Panc1 (cell line): ENCODE data around the gene NFKB1. TPM values are rescaled to one million over a fixed set of nuclear protein-coding genes. Genes with fewer than 3 reads are reported as not detected.

Experiments
- ATAC-seq: fragments of 200-7000 bp; cut with Tn5 transposase; 2 replicates; pipeline ENCODE4 v1.9.1; 2020; ENCODE audit warnings: mild to moderate bottlenecking, moderate library complexity
- BruUV-seq: library from RNA; stranded (reverse); fragments of 400-500 nt; replicated peaks from 2 replicates; lab custom pipeline; 2021; lab: Mats Ljungman, UMichigan
- CTCF ChIA-PET: fragments of 300-600 bp; sonication (Branson Sonifier 250); formaldehyde crosslinking; loops from one replicate; lab custom pipeline; 2022; ENCODE audit warnings: antibody characterized with exemption; lab: Charles Lee
- POLR2A ChIA-PET: fragments of 300-600 bp; sonication (Branson Sonifier 250); formaldehyde crosslinking; loops from one replicate; lab custom pipeline; 2022; ENCODE audit warnings: antibody characterized with exemption; lab: Charles Lee
- DNase-seq: peaks from one replicate; pipeline ENCODE4 v3.0.0-alpha.2; 2010; ENCODE audit warnings: low read depth, low spot score
- H3K27ac ChIP-seq: 2 replicates; pipeline ENCODE4 v1.5.1; 2011; ENCODE audit warnings: mild to moderate bottlenecking, low read length, inconsistent platforms
- H3K27me3 ChIP-seq: fragments of 200-500 bp; sonication (Bioruptor generic); 2 replicates; pipeline ENCODE4 v1.6.0; 2014; ENCODE audit warnings: low read length, inconsistent platforms; ENCODE audit not compliant: control insufficient read depth, insufficient read depth
- H3K36me3 ChIP-seq: fragments of 200-500 bp; sonication (Bioruptor generic); 2 replicates; pipeline ENCODE4 v1.5.1; 2014; ENCODE audit warnings: inconsistent platforms, mild to moderate bottlenecking, low read length, moderate library complexity; ENCODE audit not compliant: control insufficient read depth, insufficient read depth
- H3K4me1 ChIP-seq: 2 replicates; pipeline ENCODE4 v1.5.1; 2011; ENCODE audit warnings: inconsistent platforms, mild to moderate bottlenecking, low read length, moderate library complexity; ENCODE audit not compliant: control insufficient read depth, insufficient read depth
- H3K4me3 ChIP-seq, 2 experiments: 2 replicates each; pipeline ENCODE4 v1.5.1; 2011 to 2012; ENCODE audit warnings: low read depth in 2 of 2, low read length in 2 of 2, mild to moderate bottlenecking in 2 of 2, inconsistent platforms in 1 of 2, moderate library complexity in 1 of 2
- H3K9me3 ChIP-seq: fragments of 200-500 bp; sonication (Bioruptor generic); 2 replicates; pipeline ENCODE4 v1.5.1; 2014; ENCODE audit warnings: low read depth, mild to moderate bottlenecking, inconsistent platforms, low read length, moderate library complexity; ENCODE audit not compliant: control insufficient read depth, insufficient read depth
- POLR2AphosphoS5 ChIP-seq: IDR thresholded peaks from 2 replicates; pipeline ENCODE4 v1.6.1; 2012; ENCODE audit warnings: mild to moderate bottlenecking, low read depth, low read length, moderate library complexity
- SIN3A ChIP-seq: IDR thresholded peaks from 2 replicates; pipeline ENCODE4 v1.6.1; 2012; ENCODE audit warnings: low read depth, mild to moderate bottlenecking, low read length, moderate library complexity, borderline replicate concordance; ENCODE audit not compliant: insufficient read depth
- TCF7L2 ChIP-seq: IDR thresholded peaks from 2 replicates; pipeline ENCODE4 v1.6.1; 2011; ENCODE audit warnings: mild to moderate bottlenecking, low read depth, low read length, inconsistent platforms
- in situ Hi-C: cut with HindIII; loops from 2 replicates; pipeline ENCODE4 v1.10.0; 2016; ENCODE audit warnings: low sequenced_read_pairs, low pct_unique_long_range_greater_than_20kb
- intact Hi-C: fragments of 100-400 bp; cut with micrococcal nuclease; formaldehyde crosslinking; loops from one replicate; pipeline ENCODE4 v1.10.0; 2022; ENCODE audit not compliant: unreplicated experiment
- total RNA-seq: library from RNA; stranded (reverse); gene quantifications from one replicate; pipeline ENCODE4 v1.2.1, GENCODE V29; 2021; ENCODE audit not compliant: unreplicated experiment
- TF ChIP-seq, protein P1 (sequence below), 2 experiments: IDR thresholded peaks; 2 replicates each; pipeline ENCODE4 v1.6.1; 2011 to 2012; ENCODE audit warnings: low read depth in 2 of 2, control low read depth in 1 of 2, low read length in 1 of 2, mild to moderate bottlenecking in 1 of 2, moderate library complexity in 1 of 2; ENCODE audit not compliant: insufficient read depth in 1 of 2
- TF ChIP-seq, protein P2 (sequence below): fragments of 450-650 bp; IDR thresholded peaks from 2 replicates; pipeline ENCODE4 v1.5.1; 2017; ENCODE audit warnings: mild to moderate bottlenecking

Gene NFKB1
- total RNA-seq, 1 experiment from 2014 or later: 29.0 TPM

GRCh38 chr4:102620697-102621497 is 119.7 kb downstream of the NFKB1 start:
- DNase-seq (peak; percentile 75), ATAC-seq (peak; percentile 94)
- Histone ChIP-seq H3K27ac (no peak overlapping the region), H3K27me3 (no peaks in the 10 kb centered on the region), H3K4me1 (peaks cover 6% of the 10 kb centered on the region; the same call in 1 of the 2 replicates), H3K36me3 (no peaks in the 10 kb centered on the region), H3K4me3 (peak overlapping the region in 1 of 2 experiments; percentile 40; a peak in 2 of 4 replicates), H3K9me3 (no peaks in the 10 kb centered on the region)
- in situ Hi-C loops (no loop called here), intact Hi-C loops (loop anchor here (2.0 to 10.0 kb wide), 3 partner anchors 174 to 476 kb away; partner anchors contain the start of gene BDH2)
- ChIA-PET POLR2A (interaction anchor here (0.7 kb wide), 1 partner anchor 207 kb away, joined by 3 read pairs; no protein-coding TSS in a partner anchor), CTCF (interaction anchor here (0.5 to 1.5 kb wide), 4 partner anchors 169 to 479 kb away, joined by 3 to 6 read pairs (median 4); partner anchors contain the start of gene BDH2)
- no TSS peak for BruUV-seq
- TF ChIP-seq POLR2AphosphoS5 (no peak), SIN3A (no peak), TCF7L2 (no peak)
- TF ChIP-seq, protein P1, sequence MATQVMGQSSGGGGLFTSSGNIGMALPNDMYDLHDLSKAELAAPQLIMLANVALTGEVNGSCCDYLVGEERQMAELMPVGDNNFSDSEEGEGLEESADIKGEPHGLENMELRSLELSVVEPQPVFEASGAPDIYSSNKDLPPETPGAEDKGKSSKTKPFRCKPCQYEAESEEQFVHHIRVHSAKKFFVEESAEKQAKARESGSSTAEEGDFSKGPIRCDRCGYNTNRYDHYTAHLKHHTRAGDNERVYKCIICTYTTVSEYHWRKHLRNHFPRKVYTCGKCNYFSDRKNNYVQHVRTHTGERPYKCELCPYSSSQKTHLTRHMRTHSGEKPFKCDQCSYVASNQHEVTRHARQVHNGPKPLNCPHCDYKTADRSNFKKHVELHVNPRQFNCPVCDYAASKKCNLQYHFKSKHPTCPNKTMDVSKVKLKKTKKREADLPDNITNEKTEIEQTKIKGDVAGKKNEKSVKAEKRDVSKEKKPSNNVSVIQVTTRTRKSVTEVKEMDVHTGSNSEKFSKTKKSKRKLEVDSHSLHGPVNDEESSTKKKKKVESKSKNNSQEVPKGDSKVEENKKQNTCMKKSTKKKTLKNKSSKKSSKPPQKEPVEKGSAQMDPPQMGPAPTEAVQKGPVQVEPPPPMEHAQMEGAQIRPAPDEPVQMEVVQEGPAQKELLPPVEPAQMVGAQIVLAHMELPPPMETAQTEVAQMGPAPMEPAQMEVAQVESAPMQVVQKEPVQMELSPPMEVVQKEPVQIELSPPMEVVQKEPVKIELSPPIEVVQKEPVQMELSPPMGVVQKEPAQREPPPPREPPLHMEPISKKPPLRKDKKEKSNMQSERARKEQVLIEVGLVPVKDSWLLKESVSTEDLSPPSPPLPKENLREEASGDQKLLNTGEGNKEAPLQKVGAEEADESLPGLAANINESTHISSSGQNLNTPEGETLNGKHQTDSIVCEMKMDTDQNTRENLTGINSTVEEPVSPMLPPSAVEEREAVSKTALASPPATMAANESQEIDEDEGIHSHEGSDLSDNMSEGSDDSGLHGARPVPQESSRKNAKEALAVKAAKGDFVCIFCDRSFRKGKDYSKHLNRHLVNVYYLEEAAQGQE (IDR thresholded peaks at IDR 0.05; ENCODE audit: insufficient read depth in 1 of 2, low read depth in 2 of 2, low read length in 1 of 2): no peak
- TF ChIP-seq, protein P2, sequence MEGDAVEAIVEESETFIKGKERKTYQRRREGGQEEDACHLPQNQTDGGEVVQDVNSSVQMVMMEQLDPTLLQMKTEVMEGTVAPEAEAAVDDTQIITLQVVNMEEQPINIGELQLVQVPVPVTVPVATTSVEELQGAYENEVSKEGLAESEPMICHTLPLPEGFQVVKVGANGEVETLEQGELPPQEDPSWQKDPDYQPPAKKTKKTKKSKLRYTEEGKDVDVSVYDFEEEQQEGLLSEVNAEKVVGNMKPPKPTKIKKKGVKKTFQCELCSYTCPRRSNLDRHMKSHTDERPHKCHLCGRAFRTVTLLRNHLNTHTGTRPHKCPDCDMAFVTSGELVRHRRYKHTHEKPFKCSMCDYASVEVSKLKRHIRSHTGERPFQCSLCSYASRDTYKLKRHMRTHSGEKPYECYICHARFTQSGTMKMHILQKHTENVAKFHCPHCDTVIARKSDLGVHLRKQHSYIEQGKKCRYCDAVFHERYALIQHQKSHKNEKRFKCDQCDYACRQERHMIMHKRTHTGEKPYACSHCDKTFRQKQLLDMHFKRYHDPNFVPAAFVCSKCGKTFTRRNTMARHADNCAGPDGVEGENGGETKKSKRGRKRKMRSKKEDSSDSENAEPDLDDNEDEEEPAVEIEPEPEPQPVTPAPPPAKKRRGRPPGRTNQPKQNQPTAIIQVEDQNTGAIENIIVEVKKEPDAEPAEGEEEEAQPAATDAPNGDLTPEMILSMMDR: peak; percentile 65

- ATAC-seq (no peak), DNase-seq (no peak)
- H3K4me3 ChIP-seq: no peak overlapping the region
- H3K9me3 ChIP-seq: no peaks in the 10 kb centered on the region
- H3K36me3 ChIP-seq: no peaks in the 10 kb centered on the region
- H3K27ac ChIP-seq: no peak overlapping the region
- intact Hi-C loops: loop anchor here (5.0 to 10.0 kb wide), 2 partner anchors 171 to 474 kb away; partner anchors contain the start of gene BDH2
- no peak for TF ChIP-seq SIN3A
- TF ChIP-seq POLR2AphosphoS5: no peak
- TF ChIP-seq, protein P1 (IDR thresholded peaks at IDR 0.05; ENCODE audit: insufficient read depth in 1 of 2, low read depth in 2 of 2, low read length in 1 of 2): no peak
- TF ChIP-seq, protein P2: peak; percentile 34
- no peak for TF ChIP-seq TCF7L2
- BruUV-seq: no TSS peak
- CTCF ChIA-PET: interaction anchor here (0.6 kb wide), 1 partner anchor 193 kb away, joined by 4 read pairs; no protein-coding TSS in a partner anchor
- in situ Hi-C loops: no loop called here
- POLR2A ChIA-PET: no interaction called here
- no peaks in the 10 kb centered on the region for H3K27me3 ChIP-seq
- H3K4me1 ChIP-seq: peaks cover 6% of the 10 kb centered on the region; the same call in 1 of the 2 replicates
Measured at GRCh38 chr4:102623622-102624021, 122.5 kb downstream of the NFKB1 start.
